Lung (tissue), 12 donors: ENCODE data around the gene PRKG1. TPM values are rescaled to one million over a fixed set of nuclear protein-coding genes. Genes with fewer than 3 reads are reported as not detected.

Source experiments
- ATAC-seq: fragments of 200-7000 bp; cut with Tn5 transposase; one replicate; pipeline ENCODE4 v1.9.1; 2020; ENCODE audit warnings: moderate number of reproducible peaks; ENCODE audit not compliant: insufficient read depth, low FRiP score
- DNase-seq, 3 donors: peaks; one replicate each; pipeline ENCODE4 v3.0.0-alpha.2; 2013 to 2017
- H3K27ac ChIP-seq, 2 donors: one replicate each; pipeline ENCODE4 v1.5.1; 2013; ENCODE audit warnings: mild to moderate bottlenecking in 2 of 2, moderate library complexity in 2 of 2, control low read depth in 1 of 2, inconsistent platforms in 1 of 2, low read depth in 1 of 2, low read length in 1 of 2
- H3K27me3 ChIP-seq, 3 donors: one replicate each; pipeline ENCODE4 v1.5.1; 2013; ENCODE audit warnings: low read length in 2 of 3; ENCODE audit not compliant: control insufficient read depth in 3 of 3, insufficient read depth in 3 of 3
- H3K36me3 ChIP-seq, 4 donors: one replicate each; pipeline ENCODE4 v1.5.1; 2013; ENCODE audit warnings: low read length in 4 of 4, mild to moderate bottlenecking in 1 of 4, moderate library complexity in 1 of 4; ENCODE audit not compliant: control insufficient read depth in 4 of 4, insufficient read depth in 4 of 4
- H3K4me1 ChIP-seq, 5 donors: one replicate each; pipeline ENCODE4 v1.5.1; 2013; ENCODE audit warnings: low read length in 5 of 5, mild to moderate bottlenecking in 2 of 5, moderate library complexity in 1 of 5; ENCODE audit not compliant: control insufficient read depth in 5 of 5, insufficient read depth in 5 of 5
- H3K4me3 ChIP-seq: one replicate; pipeline ENCODE4 v1.5.1; 2013; ENCODE audit warnings: mild to moderate bottlenecking, control low read depth, moderate library complexity
- H3K9ac ChIP-seq, 2 donors: one replicate each; pipeline ENCODE4 v1.5.1; 2013; ENCODE audit warnings: low read length in 2 of 2, control low read depth in 1 of 2; ENCODE audit not compliant: insufficient read depth in 1 of 2
- H3K9me3 ChIP-seq, 4 donors: one replicate each; pipeline ENCODE4 v1.5.1; 2013; ENCODE audit warnings: low read length in 3 of 4, mild to moderate bottlenecking in 1 of 4, moderate library complexity in 1 of 4; ENCODE audit not compliant: control insufficient read depth in 4 of 4, insufficient read depth in 3 of 4
- CTCF ChIP-seq: IDR thresholded peaks from 2 replicates; pipeline ENCODE4 v1.5.1; 2012; ENCODE audit warnings: mild to moderate bottlenecking; ENCODE audit errors: control extremely low read depth, extremely low read depth
- WGBS, 2 donors: extraction: QIAGEN DNeasy Blood & Tissue Kit; methylation state at CpG; one replicate each; pipeline ENCODE4 v1.1.7; 2013; 5-methylcytosine and 5-hydroxymethylcytosine counted together
- polyA plus RNA-seq, 2 donors: library from polyadenylated mRNA; stranded (reverse); fragments of 200-250 nt; gene quantifications; one replicate each; pipeline ENCODE4 v1.2.1, GENCODE V29; 2013
- total RNA-seq, 2 donors: library from RNA; depleted of rRNA in 1 of 2; stranded (reverse); fragments of >200 nt in 1 of 2; gene quantifications; one replicate each; pipeline ENCODE4 v1.2.1, GENCODE V29; 2014 to 2021
- donor health status: control.
- donor health status: control.
- donor health status: Bipolar disorder and iron deficiency.
- donor health status: healthy.
- donor health status: DM: yes; HTN: yes; CAD: no.

Gene PRKG1
- total and polyA plus RNA-seq, 4 donors: 2.1 to 50.8 (median 15.1) TPM

- Histone ChIP-seq H3K36me3 (peaks cover 0 to 2% (median 0%) of the 10 kb centered on the region in 4 donors), H3K9me3 (no peaks in the 10 kb centered on the region), H3K4me1 (no peaks in the 10 kb centered on the region), H3K27me3 (no peaks in the 10 kb centered on the region), H3K27ac (no peak overlapping the region), H3K9ac (no peak overlapping the region), H3K4me3 (no peak overlapping the region)
- no peak for TF ChIP-seq CTCF
- no peak for DNase-seq
- ATAC-seq: no peak
- 70 to 85% methylated on average over 4 of the region's 4 CpGs for WGBS, 2 donors
These were observed 1194.9 kb downstream of the PRKG1 start for GRCh38 chr10:52269233-52269632.

GRCh38 chr10:52276163-52276562, 1201.9 kb downstream of the PRKG1 start:
- no peak for ATAC-seq
- Histone ChIP-seq H3K9ac (no peak overlapping the region), H3K36me3 (peaks cover 0 to 2% (median 0%) of the 10 kb centered on the region in 4 donors), H3K4me3 (no peak overlapping the region), H3K4me1 (peaks cover 0 to 6% (median 0%) of the 10 kb centered on the region in 5 donors), H3K9me3 (peaks cover 0 to 3% (median under 1%) of the 10 kb centered on the region in 4 donors), H3K27ac (no peak overlapping the region), H3K27me3 (no peaks in the 10 kb centered on the region)
- TF ChIP-seq CTCF: no peak
- no peak for DNase-seq
- 92 to 94% methylated on average over 2 of the region's 2 CpGs for WGBS, 2 donors

GRCh38 chr10:52276986-52277385, 1202.7 kb downstream of the PRKG1 start:
- DNase-seq: no peak
- WGBS, 2 donors: 50 to 64% methylated on average over 1 of the region's 1 CpG
- no peak for TF ChIP-seq CTCF

GRCh38 chr10:52279546-52279945, 1205.3 kb downstream of the PRKG1 start:
- DNase-seq (no peak), ATAC-seq (no peak)
- WGBS, 2 donors: 66 to 67% methylated on average over 3 of the region's 3 CpGs
- no peak overlapping the region for H3K27ac ChIP-seq
- H3K9me3 ChIP-seq: peaks cover 0 to 3% (median under 1%) of the 10 kb centered on the region in 4 donors
- TF ChIP-seq CTCF: no peak
- H3K4me3 ChIP-seq: no peak overlapping the region
- H3K9ac ChIP-seq: no peak overlapping the region
- no peaks in the 10 kb centered on the region for H3K27me3 ChIP-seq
- peaks cover 0 to 7% (median 0%) of the 10 kb centered on the region in 5 donors for H3K4me1 ChIP-seq
- peaks cover 0 to 5% (median 0%) of the 10 kb centered on the region in 4 donors for H3K36me3 ChIP-seq

More at GRCh38 chr10:52276986-52277385, 1202.7 kb downstream of the PRKG1 start:
- H3K27ac ChIP-seq: no peak overlapping the region
- H3K9me3 ChIP-seq: peaks cover 0 to 3% (median under 1%) of the 10 kb centered on the region in 4 donors
- no peak for ATAC-seq
- no peaks in the 10 kb centered on the region for H3K27me3 ChIP-seq
- H3K9ac ChIP-seq: no peak overlapping the region
- H3K4me1 ChIP-seq: peaks cover 0 to 7% (median 0%) of the 10 kb centered on the region in 5 donors
- H3K36me3 ChIP-seq: no peaks in the 10 kb centered on the region
- no peak overlapping the region for H3K4me3 ChIP-seq
